Hindlimb muscle (tissue), 1 donor: ENCODE data around the gene COL23A1. TPM values are rescaled to one million over a fixed set of nuclear protein-coding genes. Genes with fewer than 3 reads are reported as not detected.
A peak's percentile ranks its signal among the peaks of the same experiment; 100 is the strongest.

ENCODE experiments used
- DNase-seq: peaks from one replicate; pipeline ENCODE4 v3.0.0-alpha.2; 2013
- polyA plus RNA-seq: library from polyadenylated mRNA; unstranded; fragments of 120-200 nt; gene quantifications from one replicate; pipeline ENCODE4 v1.2.1, GENCODE V29; 2013; ENCODE audit not compliant: insufficient read length

Gene COL23A1
- polyA plus RNA-seq, 1 donor: 1.8 TPM

- no peak for DNase-seq
These were observed 297.4 kb downstream of the COL23A1 start for GRCh38 chr5:178292826-178293205.

- no peak for DNase-seq
These were observed 298.0 kb downstream of the COL23A1 start for GRCh38 chr5:178291969-178292825.

- DNase-seq: no peak
These were observed 299.0 kb downstream of the COL23A1 start for GRCh38 chr5:178291161-178291561.

- DNase-seq: no peak
These were observed 299.8 kb downstream of the COL23A1 start for GRCh38 chr5:178290376-178290775.

- no peak for DNase-seq
These were observed 300.8 kb downstream of the COL23A1 start for GRCh38 chr5:178289438-178289837.

- no peak for DNase-seq
These were observed 301.5 kb downstream of the COL23A1 start for GRCh38 chr5:178288401-178289368.

GRCh38 chr5:178287791-178288105 is 302.4 kb downstream of the COL23A1 start:
- DNase-seq: no peak

- DNase-seq: no peak
These were observed 303.0 kb downstream of the COL23A1 start for GRCh38 chr5:178287091-178287790.

GRCh38 chr5:178286226-178287090 is 303.7 kb downstream of the COL23A1 start:
- DNase-seq: no peak

- DNase-seq: no peak
These were observed 304.6 kb downstream of the COL23A1 start for GRCh38 chr5:178285399-178286225.

- DNase-seq: no peak
These were observed 305.2 kb downstream of the COL23A1 start for GRCh38 chr5:178284996-178285395.

GRCh38 chr5:178284093-178284675 is 306.0 kb downstream of the COL23A1 start:
- DNase-seq: no peak

GRCh38 chr5:178283520-178283919 is 306.7 kb downstream of the COL23A1 start:
- DNase-seq: no peak

GRCh38 chr5:178282391-178282790 is 307.8 kb downstream of the COL23A1 start:
- DNase-seq: no peak

GRCh38 chr5:178281331-178281730 is 308.9 kb downstream of the COL23A1 start:
- no peak for DNase-seq

GRCh38 chr5:178280631-178281030 is 309.6 kb downstream of the COL23A1 start:
- DNase-seq: no peak

GRCh38 chr5:178279723-178280438 is 310.3 kb downstream of the COL23A1 start:
- DNase-seq: peak; percentile 77

GRCh38 chr5:178279026-178279722 is 311.0 kb downstream of the COL23A1 start:
- no peak for DNase-seq

GRCh38 chr5:178278358-178279023 is 311.7 kb downstream of the COL23A1 start:
- no peak for DNase-seq
